ENCODE data around the gene DGKA. TPM values are rescaled to one million over a fixed set of nuclear protein-coding genes. Genes with fewer than 3 reads are reported as not detected.

Gene DGKA
- total and polyA plus RNA-seq, 2 of the 13 experiments (the other 11 are each of a cell fraction or from before 2014, with no cell fraction given), result 2.4 to 5.4 TPM

GRCh38 chr12:55932551-55932910 lies 1.6 kb downstream of the DGKA start:
- H3K4me2 ChIP-seq (ENCODE audit: low read depth, low read length), result peak overlapping the region; percentile 97
- WGBS (ENCODE audit: low lambda C conversion rate), result 4% methylated on average over 4 of the region's 4 CpGs
- H3K9me3 ChIP-seq (ENCODE audit: low read length), result no peaks in the 10 kb centered on the region
- no TSS peak for BruUV-seq (replicated peaks)
- intact Hi-C loops (cut with micrococcal nuclease; ENCODE audit: unreplicated experiment) (loop anchor here (5.0 kb wide), 1 partner anchor 195 kb away; no protein-coding TSS in a partner anchor), in situ Hi-C loops (cut with HindIII; ENCODE audit: extremely low pct_ligation_motif_present, low pct_unique_long_range_greater_than_20kb) (no loop called here)
- H3K27me3 ChIP-seq (ENCODE audit: control insufficient read depth in 1 of 2, insufficient read depth in 2 of 2, low read length in 2 of 2), result peaks cover 0 to 11% of the 10 kb centered on the region in 2 experiments; a peak in 1 of 5 replicates
- H3K36me3 ChIP-seq (replicated peaks in 1 of 2; ENCODE audit: control insufficient read depth in 1 of 2, insufficient read depth in 2 of 2, low read length in 2 of 2), result no peaks in the 10 kb centered on the region
- FAIRE-seq (no peak), DNase-seq (ENCODE audit: low spot score) (no peak), ATAC-seq (no peak)
- peak overlapping the region; percentile 70 to 80 (median 80) for H3K4me3 ChIP-seq (replicated peaks in 1 of 3; ENCODE audit: insufficient read depth in 1 of 3, low read depth in 2 of 3, low read length in 3 of 3)
- H3K4me1 ChIP-seq (ENCODE audit: insufficient read depth, low read length), result peaks cover 49% of the 10 kb centered on the region
- peak; percentile 79 for TF ChIP-seq ZNF646 (CRISPR knock-in tag; IDR thresholded peaks at IDR 0.05)
- no peak for TF ChIP-seq ZSCAN12 (CRISPR knock-in tag; IDR thresholded peaks at IDR 0.05)
- TF ChIP-seq JUNB (CRISPR knock-in tag; IDR thresholded peaks at IDR 0.05; ENCODE audit: borderline replicate concordance), result 0 out of 2 replicates have a peak, but pooled peaks have one; percentile 18
- no peak for TF ChIP-seq ZNF121 (CRISPR knock-in tag; IDR thresholded peaks at IDR 0.05)
- no peak for TF ChIP-seq ZFP36 (IDR thresholded peaks at IDR 0.05; ENCODE audit: borderline replicate concordance, low read depth, low read length, partially characterized antibody)
- TF ChIP-seq ZNF350 (CRISPR knock-in tag; IDR thresholded peaks at IDR 0.05; ENCODE audit: borderline replicate concordance, low read depth), result no peak
- POLR2A ChIA-PET, result interaction anchor here (2.0 to 10.5 kb wide), 3 partner anchors 41 to 115 kb away, joined by 11 to 108 read pairs (median 20); partner anchors contain the start of genes DNAJC14, ORMDL2, RAB5B and SARNP
- no peaks in the 10 kb centered on the region for H4K20me1 ChIP-seq (ENCODE audit: insufficient read depth, low read length)
- CTCF ChIA-PET (ENCODE audit: low intra/inter-chr PET ratio, low total read pairs), result no interaction called here
- H3K27ac ChIP-seq (ENCODE audit: extremely low read length, insufficient read depth, low read length), result no peak overlapping the region
- peak overlapping the region; percentile 61; the same call in 1 of the 2 replicates for H3K9ac ChIP-seq (ENCODE audit: insufficient read depth, low read depth, low read length)
- peak overlapping the region; percentile 84 for H2AFZ ChIP-seq (ENCODE audit: low read length)
- H3K79me2 ChIP-seq (ENCODE audit: insufficient read depth, low read length), result peaks cover 4% of the 10 kb centered on the region
